Neural cell (in vitro differentiated cells): ENCODE results near the gene WRNIP1. TPM values are rescaled to one million over a fixed set of nuclear protein-coding genes. Genes with fewer than 3 reads are reported as not detected.

Experiments used
- H2AFZ ChIP-seq: fragments of 200-600, 300-800 bp; sonication (generic), shearing (Covaris generic); 2 replicates; pipeline ENCODE4 v1.6.0; 2014; ENCODE audit warnings: low read depth, mild to moderate bottlenecking, antibody characterized with exemption, low read length, moderate library complexity
- H3F3A ChIP-seq: fragments of 200-600 bp; shearing (Covaris generic); 2 replicates; pipeline ENCODE4 v1.6.1; 2016; ENCODE audit warnings: mild to moderate bottlenecking, moderate library complexity, mixed read lengths, antibody characterized with exemption, low read length; ENCODE audit not compliant: insufficient read depth, poor library complexity, severe bottlenecking
- H3K27ac ChIP-seq: fragments of 200-600, 300-800 bp; sonication (generic), shearing (Covaris generic); 2 replicates; pipeline ENCODE4 v1.5.1; 2014; ENCODE audit warnings: mild to moderate bottlenecking, low read length, moderate library complexity
- H3K27me3 ChIP-seq: fragments of 300-800, 200-600 bp; sonication (generic), shearing (Covaris generic); 2 replicates; pipeline ENCODE4 v1.6.0; 2014; ENCODE audit warnings: mild to moderate bottlenecking, low read depth, low read length, moderate library complexity; ENCODE audit not compliant: insufficient read depth
- H3K36me3 ChIP-seq: fragments of 300-800, 200-600 bp; sonication (generic), shearing (Covaris generic); 2 replicates; pipeline ENCODE4 v1.5.1; 2014; ENCODE audit warnings: mild to moderate bottlenecking, antibody characterized with exemption, low read length, moderate library complexity; ENCODE audit not compliant: insufficient read depth
- H3K4me2 ChIP-seq: fragments of 300-800, 200-600 bp; sonication (generic), shearing (Covaris generic); 2 replicates; pipeline ENCODE4 v1.6.0; 2014; ENCODE audit warnings: mild to moderate bottlenecking, low read length
- H3K4me3 ChIP-seq: fragments of 300-800, 200-600 bp; sonication (generic), shearing (Covaris generic); 2 replicates; pipeline ENCODE4 v1.5.1; 2014; ENCODE audit warnings: mild to moderate bottlenecking, low read length, moderate library complexity
- H3K79me2 ChIP-seq: fragments of 200-600 bp; shearing (Covaris generic); replicated peaks from 2 replicates; pipeline ENCODE4 v1.6.0; 2014; ENCODE audit warnings: mild to moderate bottlenecking, low read length, moderate library complexity; ENCODE audit not compliant: insufficient read depth
- H3K9ac ChIP-seq: fragments of 300-800, 200-600 bp; sonication (generic), shearing (Covaris generic); 2 replicates; pipeline ENCODE4 v1.6.1; 2016; ENCODE audit warnings: mild to moderate bottlenecking, low read length, mixed read lengths
- H3K9me2 ChIP-seq: fragments of 200-600 bp; shearing (Covaris generic); 2 replicates; pipeline ENCODE4 v1.6.1; 2016; ENCODE audit warnings: mild to moderate bottlenecking, low read length, mixed read lengths; ENCODE audit not compliant: insufficient read depth
- H3K9me3 ChIP-seq: fragments of 200-600, 300-800 bp; sonication (generic), shearing (Covaris generic); 2 replicates; pipeline ENCODE4 v1.6.1; 2016; ENCODE audit warnings: mild to moderate bottlenecking, mixed run types, low read length, moderate library complexity, mixed read lengths
- H4K20me1 ChIP-seq: fragments of 200-600 bp; shearing (Covaris generic); 2 replicates; pipeline ENCODE4 v1.6.1; 2016; ENCODE audit warnings: mild to moderate bottlenecking, mixed run types; ENCODE audit not compliant: insufficient read depth
- CTCF ChIP-seq: fragments of 450-650 bp; IDR thresholded peaks from 2 replicates; pipeline ENCODE4 v1.5.1; 2014; ENCODE audit warnings: antibody characterized with exemption, mild to moderate bottlenecking, moderate library complexity; ENCODE audit not compliant: poor library complexity, severe bottlenecking
- EP300 ChIP-seq: fragments of 450-650 bp; conservative IDR thresholded peaks from 2 replicates; pipeline ENCODE4 v1.6.1; 2014; ENCODE audit warnings: antibody characterized with exemption, mild to moderate bottlenecking, moderate library complexity; ENCODE audit not compliant: poor library complexity, severe bottlenecking
- EZH2 ChIP-seq: fragments of 200-600, 300-800 bp; shearing (Covaris generic), sonication (generic); IDR thresholded peaks from 2 replicates; pipeline ENCODE4 v1.6.1; 2014; ENCODE audit warnings: antibody characterized with exemption, low read length, borderline replicate concordance, mild to moderate bottlenecking; ENCODE audit not compliant: insufficient read depth, poor library complexity, severe bottlenecking
- MXI1 ChIP-seq: fragments of 450-650 bp; conservative IDR thresholded peaks from 2 replicates; pipeline ENCODE4 v1.6.1; 2014; ENCODE audit warnings: antibody characterized with exemption, mild to moderate bottlenecking; ENCODE audit not compliant: poor library complexity, severe bottlenecking
- POLR2AphosphoS5 ChIP-seq: IDR thresholded peaks from 2 replicates; pipeline ENCODE4 v1.6.1; 2012
- RAD21 ChIP-seq: fragments of 450-650 bp; conservative IDR thresholded peaks from 2 replicates; pipeline ENCODE4 v1.6.1; 2014; ENCODE audit warnings: antibody characterized with exemption, mild to moderate bottlenecking, moderate library complexity
- REST ChIP-seq: IDR thresholded peaks from 2 replicates; pipeline ENCODE4 v1.6.1; 2012; ENCODE audit warnings: borderline replicate concordance
- SMC3 ChIP-seq: fragments of 450-650 bp; conservative IDR thresholded peaks from 2 replicates; pipeline ENCODE4 v1.6.1; 2014; ENCODE audit warnings: antibody characterized with exemption, mild to moderate bottlenecking, moderate library complexity; ENCODE audit not compliant: poor library complexity
- TAF1 ChIP-seq: IDR thresholded peaks from 2 replicates; pipeline ENCODE4 v1.6.1; 2012; ENCODE audit warnings: low read depth
- polyA plus RNA-seq: library from polyadenylated mRNA; depleted of rRNA; stranded (reverse); fragments of >200 nt; gene quantifications from 2 replicates; pipeline ENCODE4 v1.2.3, GENCODE V29; 2014

Gene WRNIP1
- polyA plus RNA-seq, 1 donor from 2014 or later = 93.7 TPM

DNA sequence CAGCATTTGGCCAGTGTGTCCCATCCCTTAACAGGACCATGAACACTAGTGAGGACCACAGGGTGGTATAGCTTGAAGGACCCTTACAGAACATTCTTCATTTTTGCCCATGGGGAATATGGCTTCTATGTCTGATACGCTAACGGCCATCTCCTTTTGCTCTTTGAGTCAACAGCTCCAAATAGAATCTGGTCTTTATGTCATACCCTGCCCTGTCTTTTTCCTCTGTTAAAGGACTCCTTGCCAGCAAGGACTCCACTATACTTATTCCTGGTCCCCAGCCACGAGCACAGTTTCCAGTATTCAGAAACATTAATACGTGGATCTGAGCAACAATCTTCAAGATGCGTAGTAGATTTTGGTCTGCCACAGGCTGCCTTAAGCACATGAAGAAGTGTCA lies 53.9 kb downstream of the WRNIP1 start:
- no peaks in the 10 kb centered on the region for H3K79me2 ChIP-seq
- no peak overlapping the region for H2AFZ ChIP-seq
- peak overlapping the region; percentile 48 for H3K27ac ChIP-seq
- no peaks in the 10 kb centered on the region for H3K36me3 ChIP-seq
- H3K9me3 ChIP-seq = no peaks in the 10 kb centered on the region
- H3K27me3 ChIP-seq = no peaks in the 10 kb centered on the region
- peak overlapping the region; percentile 37 for H3K4me3 ChIP-seq
- no peaks in the 10 kb centered on the region for H3K9me2 ChIP-seq
- no peak overlapping the region for H3K9ac ChIP-seq
- H3K4me2 ChIP-seq = peak overlapping the region; percentile 53
- no peak for TF ChIP-seq MXI1
- TF ChIP-seq SMC3 = no peak
- TF ChIP-seq POLR2AphosphoS5 = no peak
- TF ChIP-seq CTCF = no peak
- TF ChIP-seq TAF1 = no peak
- no peak for TF ChIP-seq EZH2
- TF ChIP-seq EP300 = no peak
- TF ChIP-seq REST = no peak
- no peak for TF ChIP-seq RAD21
- no peaks in the 10 kb centered on the region for H4K20me1 ChIP-seq
- no peaks in the 10 kb centered on the region for H3F3A ChIP-seq

- Histone ChIP-seq H3K27ac (no peak overlapping the region), H3K4me3 (no peak overlapping the region), H2AFZ (no peak overlapping the region), H3K4me2 (no peak overlapping the region), H3K27me3 (no peaks in the 10 kb centered on the region), H3K9me3 (no peaks in the 10 kb centered on the region), H4K20me1 (no peaks in the 10 kb centered on the region), H3F3A (no peaks in the 10 kb centered on the region), H3K79me2 (no peaks in the 10 kb centered on the region), H3K9me2 (no peaks in the 10 kb centered on the region), H3K36me3 (no peaks in the 10 kb centered on the region), H3K9ac (no peak overlapping the region)
- no peak for TF ChIP-seq RAD21
- no peak for TF ChIP-seq SMC3
- no peak for TF ChIP-seq POLR2AphosphoS5
- no peak for TF ChIP-seq REST
- no peak for TF ChIP-seq MXI1
- TF ChIP-seq TAF1 = no peak
- no peak for TF ChIP-seq EP300
- no peak for TF ChIP-seq CTCF
- no peak for TF ChIP-seq EZH2
Observed at GRCh38 chr6:2819978-2820377, 54.8 kb downstream of the WRNIP1 start.
